Erythroblast (primary cell): ENCODE results near the gene COMT.

Source experiments
- DNase-seq, 2 experiments: peaks; one replicate each; lab custom pipeline; 2025; lab: John Stamatoyannopoulos, UW
- GATA1 ChIP-seq: IDR thresholded peaks from 2 replicates; pipeline ENCODE4 v1.6.1; 2011; ENCODE audit warnings: low read depth, mild to moderate bottlenecking, control low read depth, low read length, moderate library complexity
- POLR2A ChIP-seq: IDR thresholded peaks from 2 replicates; pipeline ENCODE4 v1.6.1; 2011; ENCODE audit warnings: mild to moderate bottlenecking, low read length

COMT gene

DNA sequence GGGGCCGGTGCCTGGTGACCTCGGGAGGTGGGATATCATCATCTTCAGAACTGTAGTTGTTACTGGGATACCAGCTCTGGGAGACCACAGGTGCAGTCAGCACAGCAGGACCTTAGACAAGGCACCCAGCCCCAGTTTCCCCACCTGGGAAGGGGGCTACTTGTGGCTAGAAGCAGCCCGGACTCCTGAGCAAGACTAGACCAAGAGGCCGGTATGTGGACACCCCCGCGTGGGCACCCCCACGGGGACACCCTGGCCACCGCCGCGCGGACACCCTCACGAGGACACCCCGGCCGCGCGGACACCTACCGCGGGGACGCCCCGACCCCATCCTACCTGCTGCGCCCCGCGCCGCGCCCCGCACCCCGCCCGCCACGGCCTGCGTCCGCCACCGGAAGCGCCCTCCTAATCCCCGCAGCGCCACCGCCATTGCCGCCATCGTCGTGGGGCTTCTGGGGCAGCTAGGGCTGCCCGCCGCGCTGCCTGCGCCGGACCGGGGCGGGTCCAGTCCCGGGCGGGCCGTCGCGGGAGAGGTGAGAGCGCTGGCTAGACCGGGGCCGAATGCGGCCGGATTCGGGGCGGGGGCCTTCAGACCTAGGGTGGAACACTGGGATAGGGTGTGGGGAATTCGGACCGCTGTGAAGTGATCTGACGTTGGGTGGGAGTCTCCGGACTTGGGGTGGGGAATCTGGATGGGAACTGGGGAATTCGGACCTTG, at the start of gene COMT, which contains the start of gene TXNRD2:
COMT (plus strand) TSS at position 408 of the 718 bp plus-strand sequence. CDS start 20,755 bp downstream, outside the sequence.
TXNRD2 (minus strand) TSS at position 454 of the 718 bp plus-strand sequence; CDS start at position 439, 15 bp downstream.
- TF ChIP-seq GATA1 (no peak), POLR2A (peak; percentile 34)
- DNase-seq: peak; percentile 84 to 90

DNA sequence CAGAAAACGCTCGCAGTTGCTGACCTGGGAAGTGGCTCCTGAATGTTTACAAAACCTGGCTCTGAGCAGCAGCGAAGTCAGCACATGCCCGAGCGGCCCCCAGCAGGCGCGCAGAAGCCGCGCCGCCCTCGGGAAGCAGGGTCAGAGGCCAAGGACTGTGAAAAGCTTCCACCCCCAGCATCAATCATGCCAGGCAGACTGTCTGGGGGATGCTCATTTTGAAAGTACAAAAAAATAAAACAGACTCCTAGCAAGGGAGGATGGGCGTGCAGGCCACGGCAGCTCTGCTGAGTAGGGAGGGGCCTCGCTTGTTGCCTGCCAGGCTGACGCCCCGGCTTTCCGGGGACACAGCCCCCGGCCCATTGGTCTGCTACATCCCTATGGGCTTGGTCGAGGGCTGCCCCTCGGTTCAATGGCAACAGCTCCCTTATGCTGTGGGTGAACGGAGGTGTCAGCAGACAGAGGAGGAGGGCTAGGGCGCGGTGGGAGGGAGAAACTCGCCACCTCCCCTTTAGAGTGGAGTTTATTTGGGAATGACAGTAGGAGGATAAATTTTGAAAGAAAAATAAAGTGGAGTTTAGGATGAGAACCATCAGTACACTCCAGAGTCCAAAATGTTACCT, 49.2 kb upstream of the COMT start:
- TF ChIP-seq POLR2A: no peak
- no peak for TF ChIP-seq GATA1
- DNase-seq: no peak

DNA sequence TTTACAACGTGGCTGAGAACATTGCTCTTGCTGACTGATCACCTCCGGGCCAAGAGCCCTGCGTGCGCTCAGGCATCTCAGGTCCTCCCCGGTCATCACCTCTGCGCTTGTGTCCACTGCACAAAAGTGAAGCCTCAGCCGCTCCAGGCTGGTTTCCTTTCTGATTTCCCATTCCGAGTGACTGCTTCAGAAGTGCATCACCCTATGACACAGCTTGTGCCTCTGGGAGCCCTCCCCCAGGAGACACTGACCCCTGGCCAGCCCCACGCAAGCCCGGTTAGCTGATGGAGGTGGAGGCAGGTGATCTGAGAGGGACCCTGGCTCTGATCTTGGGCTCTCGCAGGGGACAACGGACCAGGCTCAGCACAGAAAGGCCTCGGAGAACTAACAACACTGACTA, 48.6 kb upstream of the COMT start:
- DNase-seq: no peak
- TF ChIP-seq GATA1 (no peak), POLR2A (no peak)

- TF ChIP-seq POLR2A (no peak), GATA1 (no peak)
- no peak for DNase-seq
Observed at GRCh38 chr22:19893363-19893762, 48.2 kb upstream of the COMT start.

DNA sequence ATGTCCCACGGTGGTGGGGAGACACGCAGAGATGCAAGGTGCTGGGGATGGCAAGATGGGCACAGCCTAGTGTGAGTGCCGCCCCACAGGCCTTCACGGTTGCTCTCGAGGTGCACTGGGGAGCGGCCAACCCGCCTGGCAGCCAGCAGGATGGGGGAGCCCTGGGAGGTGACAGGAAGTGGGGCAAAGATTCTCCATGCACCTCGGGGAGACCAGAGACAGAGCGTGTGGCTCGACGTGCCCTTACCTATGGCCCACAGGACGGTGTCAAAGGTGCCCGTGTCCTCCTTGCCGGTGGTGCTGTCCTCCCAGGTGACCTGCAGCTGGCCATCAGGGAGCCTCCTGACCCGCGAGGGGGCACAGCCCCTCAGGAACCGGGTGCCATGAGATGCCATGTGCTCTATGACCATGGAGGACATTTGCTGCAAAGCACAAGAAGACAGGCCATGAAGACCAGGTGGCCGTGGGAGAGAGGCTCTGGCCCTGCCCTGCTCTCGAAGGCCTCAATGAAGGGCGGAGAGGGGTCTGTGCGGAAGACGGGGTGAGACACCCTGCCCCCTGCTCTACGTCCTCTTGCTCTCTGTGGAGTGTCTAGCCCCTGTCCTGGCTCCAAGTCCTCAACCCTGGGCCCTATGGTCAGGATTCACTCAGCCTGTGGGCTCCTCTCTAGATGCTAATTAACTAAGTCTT, 46.3 kb upstream of the COMT start:
- no peak for DNase-seq
- TF ChIP-seq POLR2A (no peak), GATA1 (no peak)

GRCh38 chr22:19896665-19897355, 44.8 kb upstream of the COMT start:
- DNase-seq: no peak
- no peak for TF ChIP-seq GATA1
- no peak for TF ChIP-seq POLR2A

GRCh38 chr22:19897726-19898125, 43.8 kb upstream of the COMT start:
- no peak for DNase-seq
- TF ChIP-seq GATA1: no peak
- TF ChIP-seq POLR2A: no peak

DNA sequence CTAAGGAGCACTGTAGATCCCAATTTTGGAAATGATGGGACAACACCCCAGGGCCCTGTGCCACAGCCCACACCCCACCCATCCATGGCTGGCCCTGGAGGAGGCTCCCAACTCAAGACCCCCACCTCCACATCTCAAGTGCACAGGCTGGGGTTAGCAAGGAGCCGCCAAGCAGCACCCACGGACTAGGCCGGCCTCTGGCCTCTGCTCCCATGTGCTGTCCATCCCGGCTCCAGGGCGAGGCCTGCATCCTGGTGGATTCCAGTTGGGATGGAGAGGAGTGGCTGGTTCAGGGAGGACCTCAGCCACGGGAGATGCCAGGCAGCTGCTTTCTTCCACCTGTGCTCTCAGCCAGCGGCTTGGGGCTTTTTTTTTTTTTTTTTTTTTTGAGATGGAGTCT, 43.4 kb upstream of the COMT start:
- TF ChIP-seq GATA1 (no peak), POLR2A (no peak)
- DNase-seq: no peak

DNA sequence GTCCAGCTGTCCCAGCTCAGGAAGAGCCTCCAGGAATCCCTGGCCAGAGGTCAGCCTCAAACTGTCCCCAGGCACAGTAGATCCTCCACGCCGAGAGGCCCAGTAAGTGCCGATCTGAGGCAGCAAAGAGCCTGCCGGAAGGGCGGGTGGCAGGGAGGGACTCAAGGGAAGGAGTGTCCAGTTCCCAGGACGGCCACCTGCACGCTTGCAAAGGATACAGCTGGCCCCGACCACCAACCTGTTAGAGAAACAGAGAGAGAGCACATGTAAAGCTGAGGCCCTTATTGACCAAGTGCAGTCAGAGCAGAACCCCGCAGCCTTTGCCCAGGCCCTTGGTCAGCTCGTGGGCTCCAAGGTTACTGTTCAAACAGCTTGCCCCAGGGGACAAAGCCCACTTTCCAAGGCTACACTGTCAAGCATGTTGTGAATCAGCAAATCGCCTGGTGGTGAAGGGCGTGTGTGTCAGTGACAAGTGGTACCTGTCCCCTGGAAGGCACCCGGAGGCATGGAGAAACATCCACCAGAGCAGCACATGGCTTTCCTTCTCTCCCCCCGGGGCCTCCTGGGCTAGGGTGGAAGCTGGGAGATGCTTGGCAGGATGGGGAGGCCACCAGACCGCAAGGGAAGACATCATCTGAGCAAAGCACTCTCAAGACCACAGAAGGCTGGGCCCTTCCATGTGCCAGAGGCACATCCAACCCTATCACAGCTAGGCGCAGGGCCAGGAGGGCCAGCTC, 42.6 kb upstream of the COMT start:
- TF ChIP-seq GATA1: no peak
- TF ChIP-seq POLR2A: no peak

GRCh38 chr22:19900707-19901436, 40.7 kb upstream of the COMT start:
- TF ChIP-seq POLR2A (no peak), GATA1 (no peak)
- no peak for DNase-seq

More for the DNA sequence above, 42.6 kb upstream of the COMT start:
- DNase-seq: no peak

DNA sequence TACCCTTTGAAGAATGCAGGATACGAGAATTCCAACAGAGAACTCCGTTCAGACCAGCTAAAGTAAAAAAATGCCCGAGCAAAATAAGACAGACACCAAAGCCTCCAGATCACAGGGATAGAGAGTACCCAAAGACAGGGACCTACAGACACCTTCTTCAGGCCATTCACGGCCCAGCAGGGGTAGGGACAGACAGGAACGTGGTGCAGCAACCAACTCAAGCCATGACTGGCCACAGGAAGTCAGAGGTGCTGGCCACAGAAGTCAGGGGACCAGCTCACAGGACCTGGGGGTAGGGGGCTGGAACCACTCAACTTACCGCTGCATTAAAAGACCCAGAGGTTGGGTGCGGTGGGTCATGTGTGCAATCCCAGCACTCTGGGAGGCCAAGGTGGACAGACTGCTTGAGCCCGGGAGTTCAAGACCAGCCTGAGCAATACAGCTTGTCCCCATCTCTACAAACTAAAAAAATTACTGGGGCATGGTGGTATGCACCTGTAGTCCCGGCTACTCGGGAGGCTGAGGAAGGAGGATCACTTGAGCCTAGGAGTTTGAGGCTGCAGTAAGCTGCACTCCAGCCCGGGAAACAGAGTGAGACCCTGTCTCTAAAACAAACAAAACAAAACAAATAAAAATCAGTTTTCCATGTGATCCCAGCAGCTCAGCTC, 39.9 kb upstream of the COMT start:
- no peak for TF ChIP-seq POLR2A
- no peak for TF ChIP-seq GATA1
- no peak for DNase-seq

GRCh38 chr22:19902245-19902715, 39.3 kb upstream of the COMT start:
- DNase-seq: no peak
- TF ChIP-seq GATA1 (no peak), POLR2A (no peak)
